Keratinocyte (primary cell): Measurements from ENCODE around the gene ZNF76. TPM values are rescaled to one million over a fixed set of nuclear protein-coding genes. Genes with fewer than 3 reads are reported as not detected.
"Not testable (repeated sequence)": the region's sequence is repeated elsewhere in the genome, so short reads cannot be mapped to it uniquely, and the experiment has no call there.

Experiments
- DNase-seq: peaks from one replicate; pipeline ENCODE4 v3.0.0-alpha.2; 2011; ENCODE audit warnings: low read depth, missing footprints, low spot score
- FAIRE-seq: peaks from 2 replicates; lab custom pipeline; 2011; peaks lifted over from hg19 to GRCh38; lab: Jason Lieb, UNC
- H2AFZ ChIP-seq: 2 replicates; pipeline ENCODE4 v1.6.0; 2012; ENCODE audit warnings: low read length, control low read depth, inconsistent platforms; ENCODE audit not compliant: control insufficient read depth
- H3K27ac ChIP-seq: 2 replicates; pipeline ENCODE4 v1.5.1; 2011; ENCODE audit warnings: low read length; ENCODE audit not compliant: control insufficient read depth, insufficient read depth
- H3K27me3 ChIP-seq: 3 replicates; pipeline ENCODE4 v1.6.0; 2011; ENCODE audit warnings: low read length; ENCODE audit not compliant: control insufficient read depth, insufficient read depth; ENCODE audit errors: extremely low read depth
- H3K36me3 ChIP-seq, 2 experiments: 2 replicates in 1 of 2; 3 replicates in 1 of 2; pipeline ENCODE4 v1.5.1; 2011; ENCODE audit warnings: low read length in 2 of 2, mild to moderate bottlenecking in 1 of 2; ENCODE audit not compliant: control insufficient read depth in 2 of 2, insufficient read depth in 2 of 2; ENCODE audit errors: extremely low read depth in 1 of 2
- H3K4me1 ChIP-seq: 3 replicates; pipeline ENCODE4 v1.5.1; 2011; ENCODE audit warnings: low read length; ENCODE audit not compliant: control insufficient read depth, insufficient read depth; ENCODE audit errors: extremely low read depth
- H3K4me2 ChIP-seq: 3 replicates; pipeline ENCODE4 v1.6.0; 2011; ENCODE audit warnings: low read depth, low read length; ENCODE audit not compliant: control insufficient read depth, insufficient read depth; ENCODE audit errors: extremely low read depth
- H3K4me3 ChIP-seq, 3 experiments: fragments of 200-600 bp in 1 of 3; sonication (generic) in 1 of 3; 2 replicates in 2 of 3; 3 replicates in 1 of 3; pipeline ENCODE4 v1.5.1; 2011 to 2016; ENCODE audit warnings: low read length in 3 of 3, mild to moderate bottlenecking in 3 of 3, control low read depth in 2 of 3, inconsistent platforms in 1 of 3, low read depth in 1 of 3, mixed read lengths in 1 of 3, mixed run types in 1 of 3, moderate library complexity in 1 of 3; ENCODE audit not compliant: control insufficient read depth in 2 of 3, insufficient read depth in 2 of 3; ENCODE audit errors: extremely low read depth in 1 of 3
- H3K79me2 ChIP-seq: 2 replicates; pipeline ENCODE4 v1.6.0; 2012; ENCODE audit warnings: low read length; ENCODE audit not compliant: control insufficient read depth, insufficient read depth
- H3K9ac ChIP-seq: 3 replicates; pipeline ENCODE4 v1.6.0; 2011; ENCODE audit warnings: low read length; ENCODE audit not compliant: control insufficient read depth, insufficient read depth; ENCODE audit errors: extremely low read depth
- H3K9me1 ChIP-seq: 3 replicates; pipeline ENCODE4 v1.6.0; 2011; ENCODE audit warnings: low read length; ENCODE audit not compliant: control insufficient read depth, insufficient read depth; ENCODE audit errors: extremely low read depth
- H3K9me3 ChIP-seq: 2 replicates; pipeline ENCODE4 v1.5.1; 2012; ENCODE audit warnings: low read depth, low read length; ENCODE audit not compliant: control insufficient read depth
- H4K20me1 ChIP-seq: 3 replicates; pipeline ENCODE4 v1.6.0; 2011; ENCODE audit warnings: low read length; ENCODE audit not compliant: control insufficient read depth, insufficient read depth; ENCODE audit errors: extremely low read depth
- EZH2 ChIP-seq: IDR thresholded peaks from one replicate; pipeline ENCODE4 v1.6.1; 2012; ENCODE audit warnings: inconsistent platforms, mild to moderate bottlenecking, low read length, moderate library complexity
- dilution Hi-C: fragments of 300-500 bp; cut with MboI; formaldehyde crosslinking; loops from one replicate; pipeline ENCODE4 v1.7.0; 2020; ENCODE audit warnings: low sequenced_read_pairs; ENCODE audit not compliant: extremely low pct_ligation_motif_present
- polyA plus RNA-seq, 5 experiments: library from polyadenylated mRNA; depleted of rRNA in 3 of 5; stranded (reverse) in 3 of 5; stranded (forward) in 1 of 5; unstranded in 1 of 5; fragments of >200 nt; gene quantifications; 1 replicate in 1 of 5; 2 replicates in 3 of 5; 3 replicates in 1 of 5; pipeline versions ENCODE4 v1.2.1 to v1.2.3, GENCODE V29; 2011 to 2012; ENCODE audit warnings: missing spikeins in 2 of 5, low read depth in 1 of 5, low replicate concordance in 1 of 5
- TF ChIP-seq, protein P1 (sequence below), 3 experiments: IDR thresholded peaks in 1 of 3; conservative IDR thresholded peaks in 1 of 3; optimal IDR thresholded peaks in 1 of 3; 2 replicates in 2 of 3; 3 replicates in 1 of 3; pipeline versions ENCODE3 to v1.5.1; 2011; ENCODE audit warnings: low read length in 3 of 3, mild to moderate bottlenecking in 3 of 3, moderate library complexity in 2 of 3, control low read depth in 1 of 3, inconsistent platforms in 1 of 3; ENCODE audit not compliant: insufficient read depth in 2 of 3; ENCODE audit errors: extremely low read depth in 1 of 3

ZNF76 gene
- polyA plus RNA-seq, 1 donor (not counting 4 experiments of a cell fraction or from before 2014, with no cell fraction given): 7.2 TPM

DNA sequence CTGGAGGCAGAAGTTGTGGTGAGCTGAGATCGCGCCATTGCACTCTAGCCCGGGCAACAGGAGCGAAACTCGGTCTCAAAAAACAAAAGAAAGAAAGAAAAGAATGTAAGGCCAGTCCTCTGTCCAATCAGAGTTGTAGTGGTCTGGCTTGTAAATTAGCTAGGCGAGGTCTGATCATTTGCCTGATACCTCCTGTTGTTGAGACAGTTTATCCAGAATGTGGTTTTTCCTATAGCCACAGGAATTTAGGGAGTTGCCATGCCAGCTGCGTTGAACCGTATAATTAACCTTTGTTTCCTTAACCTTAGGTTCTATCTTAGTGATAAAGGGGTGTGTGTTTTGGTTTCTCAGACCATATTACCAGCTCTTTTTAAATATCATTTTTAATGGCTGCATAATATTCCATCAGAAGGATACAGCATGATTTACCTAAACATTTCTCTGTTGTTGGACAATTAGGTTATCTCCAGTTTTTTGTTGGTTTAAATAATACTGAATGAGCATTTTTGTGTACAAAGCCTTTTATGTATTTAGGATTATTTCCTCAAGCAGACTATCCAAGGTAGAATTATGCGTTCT is 71.1 kb downstream of the ZNF76 start:
- DNase-seq (no peak), FAIRE-seq (no peak)
- no peaks in the 10 kb centered on the region for H4K20me1 ChIP-seq
- H3K4me3 ChIP-seq: no peak overlapping the region
- no peak for TF ChIP-seq EZH2
- TF ChIP-seq, protein P1, sequence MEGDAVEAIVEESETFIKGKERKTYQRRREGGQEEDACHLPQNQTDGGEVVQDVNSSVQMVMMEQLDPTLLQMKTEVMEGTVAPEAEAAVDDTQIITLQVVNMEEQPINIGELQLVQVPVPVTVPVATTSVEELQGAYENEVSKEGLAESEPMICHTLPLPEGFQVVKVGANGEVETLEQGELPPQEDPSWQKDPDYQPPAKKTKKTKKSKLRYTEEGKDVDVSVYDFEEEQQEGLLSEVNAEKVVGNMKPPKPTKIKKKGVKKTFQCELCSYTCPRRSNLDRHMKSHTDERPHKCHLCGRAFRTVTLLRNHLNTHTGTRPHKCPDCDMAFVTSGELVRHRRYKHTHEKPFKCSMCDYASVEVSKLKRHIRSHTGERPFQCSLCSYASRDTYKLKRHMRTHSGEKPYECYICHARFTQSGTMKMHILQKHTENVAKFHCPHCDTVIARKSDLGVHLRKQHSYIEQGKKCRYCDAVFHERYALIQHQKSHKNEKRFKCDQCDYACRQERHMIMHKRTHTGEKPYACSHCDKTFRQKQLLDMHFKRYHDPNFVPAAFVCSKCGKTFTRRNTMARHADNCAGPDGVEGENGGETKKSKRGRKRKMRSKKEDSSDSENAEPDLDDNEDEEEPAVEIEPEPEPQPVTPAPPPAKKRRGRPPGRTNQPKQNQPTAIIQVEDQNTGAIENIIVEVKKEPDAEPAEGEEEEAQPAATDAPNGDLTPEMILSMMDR (optimal IDR thresholded peaks at IDR 0.05 in 1 of 3, IDR thresholded peaks at IDR 0.05 in 1 of 3, conservative IDR thresholded peaks at IDR 0.05 in 1 of 3; ENCODE audit: extremely low read depth in 1 of 3, insufficient read depth in 2 of 3, low read length in 3 of 3): no peak
- H2AFZ ChIP-seq: no peak overlapping the region
- no peaks in the 10 kb centered on the region for H3K9me1 ChIP-seq
- no peaks in the 10 kb centered on the region for H3K36me3 ChIP-seq
- no peaks in the 10 kb centered on the region for H3K79me2 ChIP-seq
- H3K9me3 ChIP-seq: no peaks in the 10 kb centered on the region
- H3K4me1 ChIP-seq: no peaks in the 10 kb centered on the region
- no peak overlapping the region for H3K27ac ChIP-seq
- H3K9ac ChIP-seq: no peak overlapping the region
- no peaks in the 10 kb centered on the region for H3K27me3 ChIP-seq
- dilution Hi-C loops: no loop called here
- H3K4me2 ChIP-seq: no peak overlapping the region

DNA sequence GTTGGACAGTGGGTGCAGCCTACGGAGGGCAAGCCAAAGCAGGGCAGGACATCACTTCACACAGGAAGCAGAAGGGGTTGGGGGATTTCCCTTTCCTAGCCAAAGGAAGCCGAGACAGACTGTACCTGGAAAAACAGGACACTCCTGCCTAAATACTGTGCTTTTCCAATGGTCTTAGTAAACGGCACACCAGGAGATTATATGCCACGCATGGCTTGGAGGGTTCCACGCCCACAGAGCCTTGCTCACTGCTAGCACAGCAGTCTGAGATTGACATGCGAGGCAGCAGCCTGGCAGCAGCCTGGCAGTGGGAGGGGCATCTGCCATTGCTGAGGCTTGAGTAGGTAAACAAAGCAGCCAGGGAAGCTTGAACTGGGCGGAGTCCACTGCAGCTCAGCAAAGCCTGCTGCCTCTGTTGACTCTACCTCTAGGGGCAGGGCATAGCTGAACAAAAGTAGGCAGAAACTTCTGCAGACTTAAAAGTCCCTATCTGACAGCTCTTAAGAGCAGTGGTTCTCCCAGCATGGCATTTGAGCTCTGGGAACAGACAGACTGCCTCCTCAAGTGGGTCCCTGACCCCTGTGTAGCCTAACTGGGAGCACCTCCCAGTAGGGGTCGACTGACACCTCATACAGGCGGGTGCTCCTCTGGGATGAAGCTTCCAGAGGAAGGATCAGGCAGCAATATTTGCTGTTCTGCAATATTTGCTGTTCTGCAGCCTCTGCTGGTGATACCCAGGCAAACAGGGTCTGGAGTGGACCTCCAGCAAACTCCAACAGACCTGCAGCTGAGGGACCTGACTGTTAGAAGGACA is 72.7 kb downstream of the ZNF76 start:
- TF ChIP-seq, protein P1 (optimal IDR thresholded peaks at IDR 0.05 in 1 of 3, IDR thresholded peaks at IDR 0.05 in 1 of 3, conservative IDR thresholded peaks at IDR 0.05 in 1 of 3; ENCODE audit: extremely low read depth in 1 of 3, insufficient read depth in 2 of 3, low read length in 3 of 3): peak in 2 of 3 experiments; percentile 4 to 10
- H3K4me2 ChIP-seq, H3K79me2 ChIP-seq, H3K36me3 ChIP-seq, H4K20me1 ChIP-seq, DNase-seq, dilution Hi-C loops, H2AFZ ChIP-seq, H3K4me1 ChIP-seq, FAIRE-seq, H3K9me3 ChIP-seq, H3K4me3 ChIP-seq, H3K27ac ChIP-seq, H3K9me1 ChIP-seq, H3K27me3 ChIP-seq, H3K9ac ChIP-seq: not testable (repeated sequence)
